SK-N-SH (cell line): ENCODE results near the gene MBTPS1. TPM values are rescaled to one million over a fixed set of nuclear protein-coding genes. Genes with fewer than 3 reads are reported as not detected.

Source experiments
- CTCF ChIA-PET: fragments of 300-600, 350-600 bp; formaldehyde crosslinking; extraction: SDS; loops from one replicate; lab custom pipeline; 2021; lab: Yijun Ruan, JAX
- POLR2A ChIA-PET: fragments of 350-600 bp; sonication (Branson Sonifier 250); formaldehyde crosslinking; extraction: SDS; loops from one replicate; lab custom pipeline; 2020; ENCODE audit warnings: antibody characterized with exemption, inconsistent platforms; lab: Yijun Ruan, JAX
- DNase-seq: peaks from one replicate; pipeline ENCODE4 v3.0.0; 2012
- H2AFZ ChIP-seq: fragments of 200-600 bp; sonication (generic); 2 replicates; pipeline ENCODE4 v1.8.1; 2016; ENCODE audit warnings: antibody characterized with exemption, mild to moderate bottlenecking, low read depth
- H3F3A ChIP-seq: fragments of 200-600 bp; sonication (generic); replicated peaks from 2 replicates; pipeline ENCODE3; 2016; ENCODE audit warnings: antibody characterized with exemption, mild to moderate bottlenecking; ENCODE audit not compliant: insufficient read depth
- H3K27ac ChIP-seq, 2 experiments: fragments of 200-500 bp in 1 of 2; fragments of 200-600 bp in 1 of 2; sonication (Bioruptor generic) in 1 of 2; sonication (generic), shearing (Covaris generic) in 1 of 2; 2 replicates each; pipeline versions ENCODE4 v1.5.1 to v1.6.1; 2014 to 2016; ENCODE audit warnings: low read depth in 2 of 2, inconsistent platforms in 1 of 2, low read length in 1 of 2, mild to moderate bottlenecking in 1 of 2, mixed read lengths in 1 of 2
- H3K27me3 ChIP-seq: fragments of 200-600 bp; sonication (generic), shearing (Covaris generic); 2 replicates; pipeline ENCODE4 v1.6.1; 2016; ENCODE audit warnings: mixed run types; ENCODE audit not compliant: insufficient read depth
- H3K36me3 ChIP-seq, 2 experiments: fragments of 200-500 bp in 1 of 2; fragments of 200-600 bp in 1 of 2; sonication (Bioruptor generic) in 1 of 2; sonication (generic) in 1 of 2; replicated peaks in 1 of 2; 2 replicates each; pipeline versions ENCODE3 to v1.5.1; 2014 to 2016; ENCODE audit warnings: low read length in 1 of 2, mild to moderate bottlenecking in 1 of 2; ENCODE audit not compliant: insufficient read depth in 2 of 2, control insufficient read depth in 1 of 2
- H3K4me1 ChIP-seq, 2 experiments: fragments of 200-500 bp in 1 of 2; fragments of 200-600 bp in 1 of 2; sonication (Bioruptor generic) in 1 of 2; sonication (generic), shearing (Covaris generic) in 1 of 2; 2 replicates each; pipeline versions ENCODE4 v1.5.1 to v1.6.1; 2014 to 2016; ENCODE audit warnings: low read depth in 1 of 2, low read length in 1 of 2, mixed run types in 1 of 2; ENCODE audit not compliant: insufficient read depth in 2 of 2, control insufficient read depth in 1 of 2
- H3K4me2 ChIP-seq: fragments of 200-600 bp; sonication (generic), shearing (Covaris generic); 2 replicates; pipeline ENCODE4 v1.6.1; 2017; ENCODE audit warnings: mixed run types
- H3K4me3 ChIP-seq, 2 experiments: fragments of 200-500 bp in 1 of 2; fragments of 200-600 bp in 1 of 2; sonication (Bioruptor generic) in 1 of 2; sonication (generic), shearing (Covaris generic) in 1 of 2; 2 replicates each; pipeline versions ENCODE4 v1.5.1 to v1.8.1; 2014 to 2016; ENCODE audit warnings: low read depth in 2 of 2, inconsistent platforms in 1 of 2, low read length in 1 of 2, mild to moderate bottlenecking in 1 of 2, mixed read lengths in 1 of 2, moderate library complexity in 1 of 2
- H3K79me2 ChIP-seq: fragments of 200-600 bp; sonication (generic); 2 replicates; pipeline ENCODE4 v1.8.1; 2017; ENCODE audit warnings: mild to moderate bottlenecking; ENCODE audit not compliant: insufficient read depth
- H3K9ac ChIP-seq: fragments of 200-600 bp; sonication (generic); 2 replicates; pipeline ENCODE4 v1.6.1; 2017; ENCODE audit warnings: mixed run types
- H3K9me2 ChIP-seq: fragments of 200-600 bp; sonication (generic); 2 replicates; pipeline ENCODE4 v1.6.1; 2017; ENCODE audit warnings: mixed run types
- H3K9me3 ChIP-seq: fragments of 200-600 bp; sonication (generic); 2 replicates; pipeline ENCODE4 v1.6.1; 2017; ENCODE audit warnings: mixed run types, mild to moderate bottlenecking, moderate library complexity
- H4K20me1 ChIP-seq: fragments of 200-600 bp; sonication (generic); 2 replicates; pipeline ENCODE4 v1.6.1; 2017; ENCODE audit warnings: mild to moderate bottlenecking, mixed run types; ENCODE audit not compliant: insufficient read depth
- EZH2phosphoT487 ChIP-seq: fragments of 200-600 bp; sonication (generic); IDR thresholded peaks from 2 replicates; pipeline ENCODE4 v1.6.1; 2017; ENCODE audit warnings: low read depth, mixed run types, mild to moderate bottlenecking, antibody characterized with exemption, moderate library complexity, borderline replicate concordance
- GABPA ChIP-seq: IDR thresholded peaks from 2 replicates; pipeline ENCODE4 v1.4.0; 2012; ENCODE audit warnings: low read depth, mild to moderate bottlenecking
- JUND ChIP-seq: IDR thresholded peaks from 2 replicates; pipeline ENCODE4 v1.4.0; 2012
- MEF2A ChIP-seq: IDR thresholded peaks from 2 replicates; pipeline ENCODE4 v1.4.0; 2012; ENCODE audit warnings: low read depth, borderline replicate concordance
- NFIC ChIP-seq: IDR thresholded peaks from 2 replicates; pipeline ENCODE4 v1.4.0; 2012; ENCODE audit warnings: borderline replicate concordance
- NRF1 ChIP-seq: IDR thresholded peaks from 2 replicates; pipeline ENCODE4 v1.6.1; 2012; ENCODE audit warnings: low read depth, mild to moderate bottlenecking, low read length
- RCOR1 ChIP-seq: fragments of 150-350 bp; IDR thresholded peaks from 2 replicates; pipeline ENCODE4 v1.6.1; 2017; ENCODE audit warnings: antibody characterized with exemption, low read length
- REST ChIP-seq: IDR thresholded peaks from 2 replicates; pipeline ENCODE4 v1.6.1; 2012; ENCODE audit warnings: mild to moderate bottlenecking, low read depth, low read length, moderate library complexity
- RFX5 ChIP-seq: IDR thresholded peaks from 2 replicates; pipeline ENCODE4 v1.6.1; 2012; ENCODE audit warnings: mild to moderate bottlenecking, improper control_type of control experiment, low read length
- SMC3 ChIP-seq: IDR thresholded peaks from 2 replicates; pipeline ENCODE4 v1.6.1; 2012; ENCODE audit warnings: low read depth, low read length, improper control_type of control experiment
- TAF1 ChIP-seq: IDR thresholded peaks from 2 replicates; pipeline ENCODE4 v1.6.1; 2012; ENCODE audit warnings: low read depth, mild to moderate bottlenecking, low read length, moderate library complexity, borderline replicate concordance
- TCF12 ChIP-seq: IDR thresholded peaks from 2 replicates; pipeline ENCODE4 v1.4.0; 2012
- TEAD4 ChIP-seq: IDR thresholded peaks from 2 replicates; pipeline ENCODE4 v1.4.0; 2012; ENCODE audit warnings: mild to moderate bottlenecking, borderline replicate concordance; ENCODE audit not compliant: insufficient read depth
- USF1 ChIP-seq: IDR thresholded peaks from 2 replicates; pipeline ENCODE4 v1.4.0; 2012; ENCODE audit warnings: low read depth, borderline replicate concordance
- WGBS: methylation state at CpG from one replicate; pipeline ENCODE4 v1.1.6; 2017; ENCODE audit warnings: low lambda C conversion rate; 5-methylcytosine and 5-hydroxymethylcytosine counted together
- polyA plus RNA-seq, 3 experiments: library from polyadenylated mRNA; depleted of rRNA; stranded (reverse); fragments of >200 nt; gene quantifications; 2 replicates each; pipeline ENCODE4 v1.2.3, GENCODE V29; 2012
- TF ChIP-seq, protein P1 (sequence below): IDR thresholded peaks from 2 replicates; pipeline ENCODE4 v1.4.0; 2012; ENCODE audit warnings: low read depth
- TF ChIP-seq, protein P2 (sequence below): IDR thresholded peaks from 2 replicates; pipeline ENCODE4; 2012
- TF ChIP-seq, protein P3 (sequence below): fragments of 150-350 bp; IDR thresholded peaks from 2 replicates; pipeline ENCODE4 v1.6.1; 2016; ENCODE audit warnings: mild to moderate bottlenecking, low read depth, low read length

Gene MBTPS1
- polyA plus RNA-seq, 1 of the 3 experiments (the other 2 are of a cell fraction), result 84.9 TPM

GRCh38 chr16:84036982-84037425, 79.7 kb downstream of the MBTPS1 start:
- no peaks in the 10 kb centered on the region for H3K79me2 ChIP-seq
- H3K9ac ChIP-seq, result no peak overlapping the region
- no peak overlapping the region for H2AFZ ChIP-seq
- no peak for DNase-seq
- ChIA-PET POLR2A (no interaction called here), CTCF (no interaction called here)
- H3K4me1 ChIP-seq, result no peaks in the 10 kb centered on the region; a peak in 1 of 4 replicates
- H3F3A ChIP-seq, result no peaks in the 10 kb centered on the region
- no peaks in the 10 kb centered on the region; the same call in 1 of the 2 replicates for H3K27me3 ChIP-seq
- TF ChIP-seq REST, result no peak
- no peak for TF ChIP-seq EZH2phosphoT487
- no peak for TF ChIP-seq TEAD4
- TF ChIP-seq, protein P1, sequence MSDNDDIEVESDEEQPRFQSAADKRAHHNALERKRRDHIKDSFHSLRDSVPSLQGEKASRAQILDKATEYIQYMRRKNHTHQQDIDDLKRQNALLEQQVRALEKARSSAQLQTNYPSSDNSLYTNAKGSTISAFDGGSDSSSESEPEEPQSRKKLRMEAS, result no peak
- TF ChIP-seq TAF1, result no peak
- TF ChIP-seq USF1, result no peak
- TF ChIP-seq MEF2A, result no peak
- TF ChIP-seq, protein P2, sequence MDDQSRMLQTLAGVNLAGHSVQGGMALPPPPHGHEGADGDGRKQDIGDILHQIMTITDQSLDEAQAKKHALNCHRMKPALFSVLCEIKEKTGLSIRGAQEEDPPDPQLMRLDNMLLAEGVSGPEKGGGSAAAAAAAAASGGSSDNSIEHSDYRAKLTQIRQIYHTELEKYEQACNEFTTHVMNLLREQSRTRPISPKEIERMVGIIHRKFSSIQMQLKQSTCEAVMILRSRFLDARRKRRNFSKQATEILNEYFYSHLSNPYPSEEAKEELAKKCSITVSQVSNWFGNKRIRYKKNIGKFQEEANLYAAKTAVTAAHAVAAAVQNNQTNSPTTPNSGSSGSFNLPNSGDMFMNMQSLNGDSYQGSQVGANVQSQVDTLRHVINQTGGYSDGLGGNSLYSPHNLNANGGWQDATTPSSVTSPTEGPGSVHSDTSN, result no peak
- no peak for TF ChIP-seq NRF1
- TF ChIP-seq TCF12, result no peak
- TF ChIP-seq RFX5, result no peak
- no peak for TF ChIP-seq SMC3
- TF ChIP-seq, protein P3, sequence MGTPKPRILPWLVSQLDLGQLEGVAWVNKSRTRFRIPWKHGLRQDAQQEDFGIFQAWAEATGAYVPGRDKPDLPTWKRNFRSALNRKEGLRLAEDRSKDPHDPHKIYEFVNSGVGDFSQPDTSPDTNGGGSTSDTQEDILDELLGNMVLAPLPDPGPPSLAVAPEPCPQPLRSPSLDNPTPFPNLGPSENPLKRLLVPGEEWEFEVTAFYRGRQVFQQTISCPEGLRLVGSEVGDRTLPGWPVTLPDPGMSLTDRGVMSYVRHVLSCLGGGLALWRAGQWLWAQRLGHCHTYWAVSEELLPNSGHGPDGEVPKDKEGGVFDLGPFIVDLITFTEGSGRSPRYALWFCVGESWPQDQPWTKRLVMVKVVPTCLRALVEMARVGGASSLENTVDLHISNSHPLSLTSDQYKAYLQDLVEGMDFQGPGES, result no peak
- no peak for TF ChIP-seq RCOR1
- TF ChIP-seq NFIC, result no peak
- no peak for TF ChIP-seq GABPA
- TF ChIP-seq JUND, result no peak
- H3K9me3 ChIP-seq, result no peaks in the 10 kb centered on the region
- 68% methylated on average over 7 of the region's 8 CpGs for WGBS
- no peaks in the 10 kb centered on the region for H4K20me1 ChIP-seq
- no peaks in the 10 kb centered on the region for H3K9me2 ChIP-seq
- no peak overlapping the region for H3K4me2 ChIP-seq
- no peak overlapping the region for H3K27ac ChIP-seq
- no peaks in the 10 kb centered on the region for H3K36me3 ChIP-seq
- no peak overlapping the region for H3K4me3 ChIP-seq
